ENCODE results near the gene TBX15.

Gene TBX15

DNA sequence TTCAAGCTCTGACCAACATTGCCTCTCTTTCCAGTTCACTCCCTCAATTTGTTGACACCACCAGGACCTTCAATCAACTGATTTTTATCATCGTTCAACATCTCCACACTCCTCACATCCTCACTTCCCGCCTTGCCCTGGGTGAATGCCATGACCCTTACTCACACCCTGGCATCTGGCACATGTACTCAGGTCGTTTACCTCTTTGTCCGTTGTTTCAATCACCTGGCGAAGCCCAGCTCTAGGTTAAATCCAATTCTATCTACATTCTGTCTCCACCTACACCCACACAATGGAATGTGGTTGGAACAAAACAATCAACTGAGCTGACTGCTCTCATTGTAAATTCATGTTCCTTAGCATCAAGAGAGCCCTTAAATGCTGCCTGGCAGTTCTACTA, 24.2 kb upstream of the TBX15 start:
- TF ChIP-seq CTCF (IDR thresholded peaks at IDR 0.05; ENCODE audit: borderline replicate concordance, control extremely low read depth, extremely low read depth, insufficient read depth, missing control alignments): no peak
- in situ Hi-C loops (cut with MboI; ENCODE audit: low sequenced_read_pairs, unreplicated experiment): loop anchor here (25.0 kb wide), 1 partner anchor 850 kb away; no protein-coding TSS in a partner anchor
- DNase-seq (ENCODE audit: low spot score): no peak

- no peak for TF ChIP-seq CTCF (IDR thresholded peaks at IDR 0.05; ENCODE audit: borderline replicate concordance, control extremely low read depth, extremely low read depth, insufficient read depth, missing control alignments)
- in situ Hi-C loops (cut with MboI; ENCODE audit: low sequenced_read_pairs, unreplicated experiment): loop anchor here (25.0 kb wide), 1 partner anchor 849 kb away; no protein-coding TSS in a partner anchor
- no peak for DNase-seq (ENCODE audit: low spot score)
Observed at GRCh38 chr1:119011706-119012105, 23.6 kb upstream of the TBX15 start.

DNA sequence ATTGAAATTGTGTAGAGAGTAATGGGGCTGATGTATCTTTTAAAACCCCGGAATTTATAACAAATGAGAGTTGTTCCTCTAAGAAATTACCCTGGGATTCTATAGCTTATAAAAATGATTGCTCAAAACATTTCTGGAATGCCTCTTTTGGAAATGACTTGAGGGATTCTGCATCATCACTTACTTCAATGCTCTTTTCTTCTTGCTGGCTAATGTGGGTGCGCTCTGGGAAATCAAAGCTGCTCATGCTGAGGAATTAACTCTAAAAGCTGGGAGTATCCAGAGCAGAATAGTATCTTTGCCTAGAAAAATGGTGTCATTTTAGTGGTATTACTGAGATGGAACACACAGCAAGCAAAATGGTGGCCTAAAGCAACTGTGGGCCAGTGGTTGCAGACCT, 23.0 kb upstream of the TBX15 start:
- no peak for TF ChIP-seq CTCF (IDR thresholded peaks at IDR 0.05; ENCODE audit: borderline replicate concordance, control extremely low read depth, extremely low read depth, insufficient read depth, missing control alignments)
- DNase-seq (ENCODE audit: low spot score): no peak
- in situ Hi-C loops (cut with MboI; ENCODE audit: low sequenced_read_pairs, unreplicated experiment): loop anchor here (25.0 kb wide), 1 partner anchor 849 kb away; no protein-coding TSS in a partner anchor

DNA sequence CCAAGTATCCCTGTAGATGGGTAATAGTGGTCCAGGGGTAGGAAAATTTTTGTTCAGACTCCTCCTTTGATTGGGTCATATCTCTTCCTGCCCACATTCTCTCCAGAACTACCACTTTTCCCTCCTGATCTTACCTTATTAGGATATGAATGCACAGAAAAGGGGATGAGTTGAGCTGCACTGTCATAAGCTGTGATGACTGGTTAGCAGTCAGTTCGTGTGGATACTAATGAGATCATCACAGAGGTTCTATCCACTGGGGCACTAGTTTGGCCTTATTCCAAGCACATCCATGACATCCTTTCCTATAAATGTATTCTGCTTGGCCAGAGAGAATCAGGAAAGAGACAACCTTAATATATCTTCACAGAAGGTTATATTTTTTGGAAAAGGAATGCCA, 22.1 kb upstream of the TBX15 start:
- TF ChIP-seq CTCF (IDR thresholded peaks at IDR 0.05; ENCODE audit: borderline replicate concordance, control extremely low read depth, extremely low read depth, insufficient read depth, missing control alignments): no peak
- no peak for DNase-seq (ENCODE audit: low spot score)
- in situ Hi-C loops (cut with MboI; ENCODE audit: low sequenced_read_pairs, unreplicated experiment): loop anchor here (25.0 kb wide), 1 partner anchor 848 kb away; no protein-coding TSS in a partner anchor

DNA sequence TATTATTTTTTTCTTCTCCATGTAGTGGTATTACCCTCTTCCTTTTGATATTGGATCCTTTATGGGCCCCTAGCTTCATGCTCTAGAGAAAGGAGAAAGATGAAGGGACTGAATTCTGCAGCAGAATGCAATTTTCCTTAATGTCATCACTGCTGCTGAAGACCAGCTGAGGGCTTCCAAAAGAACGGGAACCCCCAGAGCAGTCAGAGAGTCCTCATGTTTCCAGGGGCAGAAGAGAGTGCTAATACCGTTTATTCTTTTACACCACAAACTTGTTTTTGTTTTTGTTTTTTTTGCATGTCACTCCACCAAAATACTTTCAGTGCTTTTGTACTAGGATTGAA, 21.1 kb upstream of the TBX15 start:
- in situ Hi-C loops (cut with MboI; ENCODE audit: low sequenced_read_pairs, unreplicated experiment): loop anchor here (25.0 kb wide), 1 partner anchor 847 kb away; no protein-coding TSS in a partner anchor
- DNase-seq (ENCODE audit: low spot score): no peak
- TF ChIP-seq CTCF (IDR thresholded peaks at IDR 0.05; ENCODE audit: borderline replicate concordance, control extremely low read depth, extremely low read depth, insufficient read depth, missing control alignments): no peak

DNA sequence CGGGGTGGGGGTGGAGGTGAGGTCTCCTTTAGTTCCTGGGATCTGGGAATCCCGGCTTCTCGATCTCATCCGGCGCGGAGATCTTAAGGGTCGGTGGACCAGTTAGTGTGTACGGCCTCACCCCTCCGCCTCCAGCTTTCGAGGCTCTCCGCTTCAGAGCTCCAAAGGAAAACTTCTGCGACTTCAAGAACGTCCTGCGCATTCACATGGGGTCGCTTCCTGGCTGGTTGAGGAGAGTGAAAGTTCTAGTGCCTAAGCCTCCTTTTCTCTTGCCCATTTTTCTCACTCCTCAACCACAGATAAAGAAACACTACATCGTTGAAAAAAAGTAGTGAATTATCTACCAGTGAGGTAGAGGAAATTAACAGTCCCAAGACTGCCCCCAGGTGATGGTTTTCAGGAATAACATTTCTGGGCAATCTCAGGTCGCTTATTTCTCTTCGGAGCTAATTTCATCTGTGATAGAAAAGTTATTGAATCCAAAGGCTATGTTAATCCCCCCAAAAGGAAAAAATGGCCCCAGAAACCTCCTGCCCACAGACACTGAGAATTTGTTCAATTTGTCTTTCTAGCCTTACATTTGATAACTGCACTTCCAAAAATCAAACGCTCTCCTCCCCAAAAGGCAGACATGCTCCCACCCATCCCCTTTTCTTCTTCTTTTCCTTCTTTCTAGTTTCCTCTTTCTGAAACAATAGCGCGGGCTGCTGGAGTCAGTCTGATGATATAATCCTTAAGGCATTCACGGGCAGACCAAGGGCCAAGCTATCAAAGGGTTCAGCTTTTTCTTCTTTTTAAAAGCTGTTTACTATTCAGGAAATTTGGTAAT, 20.6 kb upstream of the TBX15 start:
- DNase-seq (ENCODE audit: low spot score): peak; percentile 71
- in situ Hi-C loops (cut with MboI; ENCODE audit: low sequenced_read_pairs, unreplicated experiment): loop anchor here (25.0 kb wide), 1 partner anchor 846 kb away; no protein-coding TSS in a partner anchor
- peak; percentile 21 for TF ChIP-seq CTCF (IDR thresholded peaks at IDR 0.05; ENCODE audit: borderline replicate concordance, control extremely low read depth, extremely low read depth, insufficient read depth, missing control alignments)

Measured in GM13976 (cell line).